HG03565 (cell line): ENCODE data around the gene COX10.
"Not testable (repeated sequence)": the region's sequence is repeated elsewhere in the genome, so short reads cannot be mapped to it uniquely, and the experiment has no call there.

ENCODE experiments used
- ATAC-seq: cut with Tn5 transposase; IDR thresholded peaks from one replicate; pipeline ENCODE4 v1.9.1; 2021; ENCODE audit warnings: mild to moderate bottlenecking, moderate library complexity; ENCODE audit not compliant: unreplicated experiment

The COX10 gene

GRCh38 chr17:14118951-14119350 lies 49.6 kb downstream of the COX10 start:
- peak; percentile 62 for ATAC-seq

- no peak for ATAC-seq
Measured at GRCh38 chr17:14119546-14119945, 50.2 kb downstream of the COX10 start.

GRCh38 chr17:14121952-14122351 lies 52.6 kb downstream of the COX10 start:
- no peak for ATAC-seq

GRCh38 chr17:14123619-14124278 lies 54.4 kb downstream of the COX10 start:
- no peak for ATAC-seq

DNA sequence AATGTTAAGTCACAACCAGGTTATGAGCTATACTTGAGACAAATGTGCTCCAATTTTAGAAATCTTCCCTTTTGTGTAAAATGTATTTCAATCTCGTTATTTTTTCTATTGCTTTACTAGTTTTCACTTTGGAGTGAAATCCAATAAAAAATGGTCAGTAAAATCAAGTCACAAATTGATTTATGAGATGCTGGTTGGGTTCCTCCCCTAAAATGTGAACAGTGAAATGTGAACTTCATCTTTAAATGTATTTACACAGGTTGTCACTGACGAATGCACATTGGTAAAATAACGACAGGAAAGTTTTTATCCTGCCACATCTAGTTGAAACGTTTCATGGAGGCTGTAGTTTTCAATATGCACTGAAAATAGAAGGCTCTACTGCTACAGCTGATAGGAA lies 55.5 kb downstream of the COX10 start:
- no peak for ATAC-seq

DNA sequence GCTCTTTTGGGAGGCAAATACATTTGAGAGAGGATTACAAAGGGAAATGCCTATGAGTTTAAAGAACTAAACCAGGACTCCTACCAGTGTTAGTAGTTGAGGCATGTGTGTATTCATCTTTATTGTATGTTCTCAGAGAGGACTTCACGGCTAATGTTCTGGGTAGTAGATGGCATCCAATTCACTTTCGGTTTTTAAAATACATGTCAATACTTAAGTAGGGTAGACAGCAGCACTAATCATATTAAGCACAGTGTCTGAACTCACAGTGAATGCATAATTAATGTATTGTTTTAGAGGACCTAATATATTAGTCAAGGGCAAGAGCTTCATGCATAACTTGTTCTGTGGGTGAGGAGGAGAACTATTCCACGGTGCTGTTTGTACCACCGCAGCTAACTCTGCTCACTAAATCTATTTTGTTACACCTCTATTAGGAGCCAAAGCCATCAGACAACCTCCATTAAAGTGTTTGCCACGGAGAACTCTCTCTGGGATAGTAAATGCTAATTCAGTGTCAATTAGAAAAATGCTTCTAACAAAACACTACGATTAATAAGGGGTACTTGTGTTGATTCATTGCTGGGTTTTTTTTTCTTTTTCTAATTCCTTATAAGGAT lies 56.3 kb downstream of the COX10 start:
- ATAC-seq, result no peak

DNA sequence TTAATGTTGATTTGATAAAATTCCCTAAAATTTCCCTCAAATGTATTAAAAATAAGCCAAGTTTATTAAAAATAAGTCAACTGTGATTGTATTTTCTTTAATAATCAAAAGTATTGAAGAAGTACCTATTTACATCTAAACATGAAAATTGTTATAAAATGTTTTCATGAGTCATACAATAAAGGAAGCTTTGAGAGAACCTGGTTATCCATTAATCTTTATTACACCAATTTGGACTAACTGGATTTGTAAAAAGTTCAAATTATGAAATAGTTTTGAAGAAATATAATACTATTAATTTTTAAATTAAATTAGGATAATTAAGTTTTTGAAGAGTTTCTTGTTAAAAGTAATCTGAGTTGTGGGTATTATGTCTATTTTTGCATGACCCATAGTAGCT lies 63.8 kb downstream of the COX10 start:
- ATAC-seq, result no peak

DNA sequence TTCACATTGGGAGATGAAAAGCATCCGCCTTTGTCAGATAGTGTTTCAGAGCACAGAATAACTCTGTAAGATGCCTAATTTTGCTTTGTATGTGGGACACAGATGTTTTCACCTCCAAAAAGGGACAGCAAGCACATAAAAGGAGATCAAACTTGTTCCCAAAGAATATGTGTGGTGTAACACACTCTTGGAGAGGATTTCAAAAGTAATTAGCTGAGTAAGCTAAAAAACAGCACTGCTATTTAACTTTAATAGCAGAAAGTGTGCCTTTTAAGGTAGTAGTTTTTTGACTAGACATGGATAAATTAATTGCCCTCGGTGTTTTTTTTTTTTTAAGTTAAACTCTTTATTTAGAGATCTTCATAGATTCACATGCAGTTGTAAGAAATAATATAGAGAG lies 65.2 kb downstream of the COX10 start:
- ATAC-seq, result no peak

DNA sequence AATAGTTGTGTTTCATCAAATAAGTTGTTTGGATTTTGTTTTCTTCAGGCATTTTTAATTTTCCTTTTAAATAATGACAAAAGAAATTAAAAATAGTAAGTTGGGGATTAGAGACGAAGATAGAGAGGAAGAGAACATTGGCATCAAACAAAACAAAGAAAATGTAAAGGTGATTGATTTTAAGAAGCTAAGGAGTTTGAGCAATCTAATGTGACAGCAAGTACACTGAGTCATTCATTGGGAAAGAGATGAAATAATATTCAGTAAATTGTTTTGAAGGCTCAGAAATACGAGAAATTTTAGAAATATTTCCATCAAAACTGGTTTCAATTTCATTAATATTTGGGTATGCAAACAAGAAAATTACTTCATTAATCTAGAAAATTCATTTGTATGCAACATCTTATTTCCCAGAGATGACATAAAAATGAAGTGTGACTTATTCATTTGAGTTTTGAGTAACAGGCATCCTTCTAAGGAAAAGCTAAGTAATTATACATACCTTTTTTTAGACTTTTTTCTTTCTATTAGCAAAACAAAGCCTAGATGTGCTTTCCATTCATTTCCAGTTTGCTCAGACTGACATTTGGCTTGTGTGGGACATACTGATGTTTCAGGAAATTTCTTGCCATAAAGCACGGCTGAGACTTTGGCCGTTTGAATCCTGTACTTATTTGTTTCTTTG lies 66.7 kb downstream of the COX10 start:
- ATAC-seq, result no peak

DNA sequence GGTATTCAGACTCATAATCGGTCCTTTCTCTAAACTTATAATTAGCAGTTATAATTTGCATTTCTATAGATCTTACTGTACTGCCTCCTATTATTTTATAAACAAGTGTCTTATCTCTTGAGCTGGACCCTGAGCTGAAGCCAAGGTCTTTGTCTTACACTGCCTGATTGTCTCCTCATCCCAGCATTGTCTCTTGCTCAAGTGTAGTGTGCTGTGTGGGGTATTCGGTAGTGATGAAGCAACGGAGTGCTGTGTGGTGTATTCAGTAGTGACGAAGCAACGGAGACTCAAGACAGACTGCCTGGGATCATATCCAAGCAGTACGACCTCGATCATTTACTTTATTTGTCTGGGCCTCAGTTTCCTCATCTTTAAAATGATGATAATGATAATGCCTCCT lies 69.3 kb downstream of the COX10 start:
- ATAC-seq, result no peak

- ATAC-seq, result no peak
Measured at GRCh38 chr17:14143688-14144087, 74.4 kb downstream of the COX10 start.

- ATAC-seq, result no peak
Measured at GRCh38 chr17:14144508-14144907, 75.2 kb downstream of the COX10 start.

DNA sequence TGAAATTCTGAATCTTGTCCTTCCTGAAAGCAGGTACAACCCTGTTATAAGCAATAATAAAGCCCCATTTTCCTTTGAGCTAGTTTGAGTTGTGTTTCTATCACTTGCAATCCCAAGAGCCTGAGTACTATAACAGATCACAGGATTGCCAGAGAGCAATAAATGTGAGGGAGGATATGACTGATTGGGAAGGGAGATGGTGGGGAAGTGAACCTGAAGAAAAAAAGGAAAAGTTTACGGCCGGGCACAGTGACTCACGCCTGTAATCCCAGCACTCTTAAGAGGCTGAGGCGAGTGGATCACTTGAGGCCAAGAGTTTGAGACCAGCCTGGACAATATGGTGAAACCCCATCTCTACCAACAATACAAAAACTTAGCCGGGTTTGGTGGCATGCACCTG lies 80.4 kb downstream of the COX10 start:
- ATAC-seq, result no peak

DNA sequence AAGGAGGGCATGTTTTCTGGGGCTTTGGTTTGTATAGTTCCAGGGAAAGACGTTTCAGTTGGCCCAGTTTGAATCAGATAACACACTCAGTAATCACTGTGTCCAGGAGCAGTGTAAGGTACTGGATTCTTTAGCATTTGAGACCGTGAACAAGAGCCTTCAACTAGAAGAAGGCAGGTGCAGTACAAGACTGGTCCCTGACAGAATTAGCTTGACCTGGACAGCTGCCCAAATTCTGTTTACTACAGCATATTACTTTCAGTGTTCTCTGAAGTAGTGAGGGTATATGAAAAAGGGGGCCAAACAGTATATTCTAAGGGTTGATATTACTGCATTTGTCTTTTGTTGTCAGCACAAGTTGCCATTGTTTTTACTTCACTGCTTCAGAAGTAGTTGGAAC lies 81.3 kb downstream of the COX10 start:
- ATAC-seq, result no peak

- no peak for ATAC-seq
Measured at GRCh38 chr17:14152721-14153120, 83.4 kb downstream of the COX10 start.

GRCh38 chr17:14153374-14153773 lies 84.1 kb downstream of the COX10 start:
- ATAC-seq, result no peak

DNA sequence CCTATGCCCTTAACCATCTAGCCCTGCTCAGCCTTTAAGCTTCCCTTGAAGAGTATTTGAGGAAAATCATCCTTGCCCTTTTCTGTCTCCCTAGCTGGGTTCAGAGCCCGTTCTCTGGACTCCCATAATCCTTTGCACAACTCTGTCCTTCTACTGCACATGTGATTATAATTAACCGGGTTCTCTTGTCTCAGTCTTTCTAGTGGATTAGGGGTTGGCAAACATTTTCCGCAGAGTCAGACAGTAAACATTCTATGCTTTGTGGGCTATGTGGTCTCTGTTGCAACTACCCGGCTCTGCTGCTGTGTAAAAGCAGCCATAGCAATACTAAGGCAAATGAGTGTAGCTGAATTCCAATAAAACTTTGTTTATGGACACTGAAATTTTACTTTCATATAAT lies 87.4 kb downstream of the COX10 start:
- no peak for ATAC-seq

- no peak for ATAC-seq
Measured at GRCh38 chr17:14157822-14158221, 88.5 kb downstream of the COX10 start.

DNA sequence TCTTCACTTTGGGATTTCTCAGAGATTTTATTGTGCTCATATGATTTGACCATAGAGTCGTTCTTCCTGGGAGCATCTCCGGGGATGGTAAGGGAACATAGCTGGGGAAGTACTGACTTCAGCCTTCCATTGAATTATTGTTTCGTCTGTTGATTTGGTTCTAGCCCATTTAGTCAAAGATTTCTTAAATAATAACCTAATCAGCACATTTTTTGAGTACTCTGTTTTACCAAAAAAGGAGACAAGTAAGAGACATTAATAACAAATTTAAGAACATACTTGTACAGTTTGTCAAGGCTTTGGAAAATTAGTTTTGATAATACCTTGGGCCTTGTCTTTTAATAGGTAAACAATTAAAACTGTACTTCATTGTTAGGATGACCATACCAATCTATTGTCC lies 89.4 kb downstream of the COX10 start:
- ATAC-seq, result no peak

DNA sequence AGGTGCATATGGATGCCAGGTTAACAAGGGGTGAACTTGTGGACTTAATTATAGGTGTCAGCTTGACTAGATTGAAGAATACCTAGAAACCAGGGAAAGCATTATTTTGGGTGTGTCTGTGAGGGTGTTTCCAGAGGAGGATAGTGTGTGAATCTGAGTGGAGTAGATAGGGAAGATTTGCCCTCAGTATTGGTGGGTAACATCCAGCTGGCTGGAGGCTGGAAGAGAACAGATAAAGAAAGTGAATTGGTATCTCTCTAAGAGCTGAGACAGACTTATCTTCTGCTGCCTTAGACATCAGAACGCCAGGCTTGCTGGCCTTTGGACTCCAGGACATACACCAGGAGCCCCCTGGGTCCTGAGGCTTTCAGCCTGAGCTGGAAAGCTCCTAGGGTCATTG lies 92.1 kb downstream of the COX10 start:
- ATAC-seq, result no peak

DNA sequence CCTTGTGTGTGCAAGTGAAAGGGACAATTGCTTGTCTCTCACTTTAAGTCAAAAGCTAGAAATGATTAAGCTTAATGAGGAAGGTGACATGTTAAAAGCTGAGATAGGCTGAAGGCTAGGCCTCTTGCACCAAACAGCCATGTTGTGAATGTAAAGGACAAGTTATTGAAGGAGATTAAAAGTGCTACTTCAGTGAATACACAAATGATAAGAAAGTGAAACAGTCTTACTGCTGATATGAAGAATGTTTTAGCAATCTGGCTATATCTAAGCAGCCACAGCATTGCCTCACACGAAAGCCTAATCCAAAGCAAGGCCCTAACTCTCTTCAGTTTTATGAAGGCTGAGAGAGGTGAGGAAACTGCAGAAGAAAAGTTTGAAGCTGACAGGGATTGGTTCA lies 96.3 kb downstream of the COX10 start:
- no peak for ATAC-seq

GRCh38 chr17:14167831-14168230 lies 98.5 kb downstream of the COX10 start:
- ATAC-seq, result not testable (repeated sequence)
